Fibroblast of lung (primary cell): ENCODE results near the gene B3GAT3. TPM values are rescaled to one million over a fixed set of nuclear protein-coding genes. Genes with fewer than 3 reads are reported as not detected.
A peak's percentile ranks its signal among the peaks of the same experiment; 100 is the strongest.
"Not testable (repeated sequence)": the region's sequence is repeated elsewhere in the genome, so short reads cannot be mapped to it uniquely, and the experiment has no call there.

ENCODE experiments used
- DNase-seq, 2 donors: peaks; one replicate each; pipeline versions ENCODE4 v3.0.0 to v3.0.0-alpha.2; 2010; ENCODE audit warnings: low read depth in 2 of 2
- H2AFZ ChIP-seq: 2 replicates; pipeline ENCODE4 v1.5.1; 2012; ENCODE audit warnings: low read length, control low read depth, inconsistent platforms
- H3K27ac ChIP-seq: 2 replicates; pipeline ENCODE4 v1.5.1; 2011; ENCODE audit warnings: low read length, control low read depth; ENCODE audit not compliant: insufficient read depth
- H3K27me3 ChIP-seq: 2 replicates; pipeline ENCODE4 v1.5.1; 2011; ENCODE audit warnings: mild to moderate bottlenecking, low read length; ENCODE audit not compliant: control insufficient read depth, insufficient read depth
- H3K36me3 ChIP-seq: 2 replicates; pipeline ENCODE4 v1.5.1; 2011; ENCODE audit warnings: low read length; ENCODE audit not compliant: control insufficient read depth, insufficient read depth
- H3K4me1 ChIP-seq: 2 replicates; pipeline ENCODE4 v1.5.1; 2011; ENCODE audit warnings: low read length; ENCODE audit not compliant: control insufficient read depth, insufficient read depth; ENCODE audit errors: extremely low read depth
- H3K4me2 ChIP-seq: 2 replicates; pipeline ENCODE4 v1.5.1; 2011; ENCODE audit warnings: low read length, control low read depth; ENCODE audit not compliant: insufficient read depth; ENCODE audit errors: extremely low read depth
- H3K4me3 ChIP-seq, 4 experiments: fragments of 200-600 bp in 1 of 4; sonication (generic) in 1 of 4; replicated peaks in 1 of 4; 2 replicates each; pipeline ENCODE4 v1.5.1; 2011 to 2016; ENCODE audit warnings: low read length in 4 of 4, low read depth in 3 of 4, mild to moderate bottlenecking in 3 of 4, control low read depth in 2 of 4, inconsistent platforms in 1 of 4, mixed read lengths in 1 of 4; ENCODE audit not compliant: insufficient read depth in 1 of 4; ENCODE audit errors: control extremely low read depth in 1 of 4
- H3K79me2 ChIP-seq: 2 replicates; pipeline ENCODE4 v1.5.1; 2012; ENCODE audit warnings: mild to moderate bottlenecking, low read length, inconsistent platforms; ENCODE audit not compliant: control insufficient read depth, insufficient read depth
- H3K9ac ChIP-seq: 2 replicates; pipeline ENCODE4 v1.5.1; 2011; ENCODE audit warnings: mild to moderate bottlenecking, low read length, control low read depth; ENCODE audit not compliant: insufficient read depth
- H3K9me3 ChIP-seq: 2 replicates; pipeline ENCODE4 v1.5.1; 2012; ENCODE audit warnings: low read depth, low read length; ENCODE audit not compliant: control insufficient read depth, insufficient read depth
- H4K20me1 ChIP-seq: 2 replicates; pipeline ENCODE4 v1.5.1; 2011; ENCODE audit warnings: low read length; ENCODE audit not compliant: control insufficient read depth, insufficient read depth; ENCODE audit errors: extremely low read depth
- CTCF ChIP-seq, 2 donors: IDR thresholded peaks in 1 of 2; conservative IDR thresholded peaks in 1 of 2; 1 replicate in 1 of 2; 2 replicates in 1 of 2; pipeline ENCODE4 v1.5.1; 2011 to 2012; ENCODE audit warnings: low read length in 2 of 2, control low read depth in 1 of 2, inconsistent platforms in 1 of 2, low read depth in 1 of 2, mild to moderate bottlenecking in 1 of 2
- EZH2 ChIP-seq: IDR thresholded peaks from 2 replicates; pipeline ENCODE4 v1.5.1; 2012; ENCODE audit warnings: low read length, control low read depth, mild to moderate bottlenecking; ENCODE audit errors: missing control alignments
- polyA plus RNA-seq, 2 donors: library from polyadenylated mRNA; depleted of rRNA in 1 of 2; stranded (reverse) in 1 of 2; unstranded in 1 of 2; fragments of >200 nt; gene quantifications; 2 replicates each; pipeline ENCODE4 v1.2.1, GENCODE V29; 2011 to 2012; ENCODE audit warnings: missing spikeins in 1 of 2
- total RNA-seq: library from RNA; depleted of rRNA; stranded (reverse); fragments of >200 nt; gene quantifications from 2 replicates; pipeline ENCODE4 v1.2.1, GENCODE V29; 2014

The B3GAT3 gene
- total and polyA plus RNA-seq, 2 donors (not counting 1 experiment from before 2014, with no cell fraction given): 17.6 to 29.1 TPM

GRCh38 chr11:62581735-62582134 is 40.1 kb downstream of the B3GAT3 start:
- not testable (repeated sequence) for H3K27me3 ChIP-seq, H3K36me3 ChIP-seq, H2AFZ ChIP-seq, H4K20me1 ChIP-seq, DNase-seq, H3K79me2 ChIP-seq, H3K9ac ChIP-seq, H3K4me3 ChIP-seq, H3K4me1 ChIP-seq, H3K4me2 ChIP-seq, H3K9me3 ChIP-seq, H3K27ac ChIP-seq

- H4K20me1 ChIP-seq: no peaks in the 10 kb centered on the region
Observed at GRCh38 chr11:62580959-62581715, 40.6 kb downstream of the B3GAT3 start.

GRCh38 chr11:62579252-62579651 is 42.5 kb downstream of the B3GAT3 start:
- Histone ChIP-seq H3K4me1 (peaks cover 6% of the 10 kb centered on the region), H4K20me1 (no peaks in the 10 kb centered on the region), H2AFZ (no peak overlapping the region), H3K9me3 (no peaks in the 10 kb centered on the region), H3K27ac (no peak overlapping the region), H3K4me2 (no peak overlapping the region), H3K27me3 (no peaks in the 10 kb centered on the region), H3K79me2 (peaks cover 15% of the 10 kb centered on the region), H3K4me3 (no peak overlapping the region), H3K9ac (no peak overlapping the region), H3K36me3 (peaks cover 3% of the 10 kb centered on the region)
- no peak for TF ChIP-seq EZH2
- TF ChIP-seq CTCF (conservative IDR thresholded peaks at IDR 0.05 in 1 of 2, IDR thresholded peaks at IDR 0.05 in 1 of 2; ENCODE audit: low read depth in 1 of 2, low read length in 2 of 2): no peak
- peak in 1 of 2 donors; percentile 57 for DNase-seq

More at GRCh38 chr11:62580959-62581715, 40.6 kb downstream of the B3GAT3 start:
- Histone ChIP-seq H3K4me1 (no peaks in the 10 kb centered on the region), H3K27ac (no peak overlapping the region), H3K4me2 (no peak overlapping the region), H3K36me3 (peaks cover 3% of the 10 kb centered on the region), H3K9ac (no peak overlapping the region), H2AFZ (no peak overlapping the region), H3K9me3 (no peaks in the 10 kb centered on the region), H3K27me3 (no peaks in the 10 kb centered on the region), H3K79me2 (no peaks in the 10 kb centered on the region), H3K4me3 (no peak overlapping the region)
- DNase-seq: no peak
- TF ChIP-seq EZH2: no peak
- TF ChIP-seq CTCF (conservative IDR thresholded peaks at IDR 0.05 in 1 of 2, IDR thresholded peaks at IDR 0.05 in 1 of 2; ENCODE audit: low read depth in 1 of 2, low read length in 2 of 2): no peak
